ENCODE measurements around the gene EPN1.

EPN1 gene

GRCh38 chr19:55679343-55680257 lies 4.6 kb downstream of the EPN1 start:
- DNase-seq (ENCODE audit: low spot score): no peak

- no peak for DNase-seq (ENCODE audit: low spot score)
Observed at GRCh38 chr19:55680339-55681130, 5.5 kb downstream of the EPN1 start.

- DNase-seq (ENCODE audit: low spot score): no peak
Observed at GRCh38 chr19:55681131-55682092, 6.4 kb downstream of the EPN1 start.

- no peak for DNase-seq (ENCODE audit: low spot score)
Observed at GRCh38 chr19:55683449-55684261, 8.6 kb downstream of the EPN1 start.

GRCh38 chr19:55684946-55685681 lies 10.1 kb downstream of the EPN1 start:
- no peak for DNase-seq (ENCODE audit: low spot score)

GRCh38 chr19:55685776-55686175 lies 10.8 kb downstream of the EPN1 start:
- no peak for DNase-seq (ENCODE audit: low spot score)

GRCh38 chr19:55686311-55687050 lies 11.5 kb downstream of the EPN1 start:
- no peak for DNase-seq (ENCODE audit: low spot score)

GRCh38 chr19:55687281-55688201 lies 12.5 kb downstream of the EPN1 start:
- DNase-seq (ENCODE audit: low spot score): no peak

GRCh38 chr19:55688422-55689218 lies 13.6 kb downstream of the EPN1 start:
- no peak for DNase-seq (ENCODE audit: low spot score)

GRCh38 chr19:55689411-55690108 lies 14.5 kb downstream of the EPN1 start:
- DNase-seq (ENCODE audit: low spot score): no peak

- no peak for DNase-seq (ENCODE audit: low spot score)
Observed at GRCh38 chr19:55690109-55690768, 15.2 kb downstream of the EPN1 start.

- no peak for DNase-seq (ENCODE audit: low spot score)
Observed at GRCh38 chr19:55690769-55691545, 15.9 kb downstream of the EPN1 start.

GRCh38 chr19:55691561-55692481 lies 16.8 kb downstream of the EPN1 start:
- DNase-seq (ENCODE audit: low spot score): no peak

- DNase-seq (ENCODE audit: low spot score): no peak
Observed at GRCh38 chr19:55692681-55693081, 17.7 kb downstream of the EPN1 start.

Measured in CD4-positive, alpha-beta T cell treated with Interleukin-6 at 100 ng/mL for 8 hours (primary cell).